ENCODE data around the gene RPL13A. TPM values are rescaled to one million over a fixed set of nuclear protein-coding genes. Genes with fewer than 3 reads are reported as not detected.

Gene RPL13A
- polyA plus RNA-seq, 3 donors = 655 to 1,621 (median 663) TPM

DNA sequence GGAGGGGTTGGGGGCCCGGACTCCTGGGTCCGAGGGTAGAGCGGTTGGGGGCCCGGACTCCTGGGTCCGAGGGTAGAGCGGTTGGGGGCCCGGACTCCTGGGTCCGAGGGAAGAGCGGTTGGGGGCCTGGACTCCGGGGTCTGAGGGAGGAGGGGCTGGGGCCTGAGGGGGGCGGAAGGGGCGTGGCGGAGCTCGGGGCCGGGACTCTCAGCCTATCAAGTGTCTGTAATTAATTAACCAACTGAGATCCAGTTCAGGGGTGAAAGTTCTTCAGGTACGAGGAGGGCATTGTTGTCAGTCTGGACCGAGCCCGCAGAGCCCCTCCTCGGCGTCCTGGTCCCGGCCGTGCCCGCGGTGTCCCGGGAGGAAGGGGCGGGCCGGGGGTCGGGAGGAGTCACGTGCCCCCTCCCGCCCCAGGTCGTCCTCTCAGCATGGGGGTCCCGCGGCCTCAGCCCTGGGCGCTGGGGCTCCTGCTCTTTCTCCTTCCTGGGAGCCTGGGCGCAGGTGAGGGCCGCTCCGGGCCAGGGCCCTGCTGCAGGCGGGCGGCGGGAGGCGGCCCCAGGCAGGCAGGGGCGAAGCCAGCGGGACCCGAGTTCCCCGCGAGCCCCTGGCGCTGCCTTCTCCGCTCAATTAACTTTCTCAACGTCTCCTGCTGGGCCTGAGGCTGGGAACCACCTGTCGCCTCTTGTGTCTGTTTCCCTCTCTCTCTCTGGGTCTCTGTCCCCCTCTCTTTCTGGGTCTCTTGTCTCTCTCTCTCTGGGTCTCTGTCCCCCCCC, 25.8 kb downstream of the RPL13A start:
- Mint-ChIP-seq H3K27me3 (ENCODE audit: low read depth in 3 of 3) (peaks cover 4 to 8% (median 6%) of the 10 kb centered on the region in 3 donors), H3K4me1 (peaks cover 74% of the 10 kb centered on the region), H3K36me3 (peaks cover 16 to 29% of the 10 kb centered on the region in 2 donors), H3K27ac (peak overlapping the region; percentile 70 to 96 (median 95)), H3K4me3 (peak overlapping the region; percentile 96 to 98), H3K9me3 (peaks cover 0 to 2% (median 0%) of the 10 kb centered on the region in 7 donors)
- H3K9ac ChIP-seq (ENCODE audit: insufficient read depth, low read length, poor library complexity, severe bottlenecking) = peak overlapping the region; percentile 81
- no peaks in the 10 kb centered on the region for H3K9me3 ChIP-seq (replicated peaks in 1 of 2; ENCODE audit: control insufficient read depth in 1 of 2, insufficient read depth in 1 of 2, low read length in 2 of 2)
- under 1% methylated on average over 43 of the region's 50 CpGs for WGBS (ENCODE audit: insufficient coverage)
- no peak for DNase-seq
- H3K4me1 ChIP-seq (ENCODE audit: control insufficient read depth in 1 of 2, insufficient read depth in 2 of 2, low read length in 2 of 2) = peaks cover 70 to 75% of the 10 kb centered on the region in 2 donors
- H3K4me3 ChIP-seq (replicated peaks in 1 of 3; ENCODE audit: low read depth in 2 of 3, low read length in 3 of 3) = peak overlapping the region; percentile 84 to 99 (median 90)
- peaks cover 5 to 9% of the 10 kb centered on the region in 2 donors for H3K36me3 ChIP-seq (replicated peaks in 1 of 2; ENCODE audit: control insufficient read depth in 1 of 2, insufficient read depth in 2 of 2, low read length in 2 of 2)
- intact Hi-C loops (cut with micrococcal nuclease) = loop anchor here in 1 of 2 donors (2.0 kb wide), 1 partner anchor 14 kb away; no protein-coding TSS in a partner anchor
- peak overlapping the region; percentile 94 for H3K4me2 ChIP-seq (replicated peaks; ENCODE audit: extremely low read depth, low read length, poor library complexity, severe bottlenecking)
- H3K27me3 ChIP-seq (ENCODE audit: control insufficient read depth in 2 of 2, insufficient read depth in 2 of 2, low read length in 2 of 2) = no peaks in the 10 kb centered on the region
- peak overlapping the region; percentile 71 to 87 for H3K27ac ChIP-seq (ENCODE audit: low read depth in 1 of 2, low read length in 2 of 2)
- peaks cover 45% of the 10 kb centered on the region for H3K79me2 ChIP-seq (ENCODE audit: insufficient read depth, low read length)
- peaks cover 27% of the 10 kb centered on the region for H4K20me1 ChIP-seq (ENCODE audit: insufficient read depth, low read length)
- peak overlapping the region; percentile 73 for H2AFZ ChIP-seq (ENCODE audit: insufficient read depth, low read depth, low read length, poor library complexity, severe bottlenecking)
- no peak for TF ChIP-seq CTCF (IDR thresholded peaks at IDR 0.05)

GRCh38 chr19:49513746-49514118, 26.3 kb downstream of the RPL13A start:
- Histone ChIP-seq H3K79me2 (ENCODE audit: insufficient read depth, low read length) (peaks cover 51% of the 10 kb centered on the region), H2AFZ (ENCODE audit: insufficient read depth, low read depth, low read length, poor library complexity, severe bottlenecking) (peak overlapping the region; percentile 73), H3K4me2 (replicated peaks; ENCODE audit: extremely low read depth, low read length, poor library complexity, severe bottlenecking) (peak overlapping the region; percentile 94), H4K20me1 (ENCODE audit: insufficient read depth, low read length) (peaks cover 33% of the 10 kb centered on the region), H3K27ac (ENCODE audit: low read depth in 1 of 2, low read length in 2 of 2) (peak overlapping the region; percentile 82 to 87), H3K36me3 (replicated peaks in 1 of 2; ENCODE audit: control insufficient read depth in 1 of 2, insufficient read depth in 2 of 2, low read length in 2 of 2) (peaks cover 11% of the 10 kb centered on the region in 2 donors), H3K4me1 (ENCODE audit: control insufficient read depth in 1 of 2, insufficient read depth in 2 of 2, low read length in 2 of 2) (peaks cover 70 to 79% of the 10 kb centered on the region in 2 donors), H3K4me3 (replicated peaks in 1 of 3; ENCODE audit: low read depth in 2 of 3, low read length in 3 of 3) (peak overlapping the region; percentile 84 to 99 (median 90)), H3K27me3 (ENCODE audit: control insufficient read depth in 2 of 2, insufficient read depth in 2 of 2, low read length in 2 of 2) (no peaks in the 10 kb centered on the region), H3K9ac (ENCODE audit: insufficient read depth, low read length, poor library complexity, severe bottlenecking) (peak overlapping the region; percentile 81), H3K9me3 (replicated peaks in 1 of 2; ENCODE audit: control insufficient read depth in 1 of 2, insufficient read depth in 1 of 2, low read length in 2 of 2) (no peaks in the 10 kb centered on the region)
- intact Hi-C loops (cut with micrococcal nuclease) = loop anchor here in 1 of 2 donors (2.0 kb wide), 1 partner anchor 13 kb away; no protein-coding TSS in a partner anchor
- H3K4me3 Mint-ChIP-seq = peak overlapping the region; percentile 83 to 95
- peak overlapping the region in 5 of 7 donors; percentile 62 to 84 (median 76) for H3K27ac Mint-ChIP-seq
- peaks cover 0 to 2% (median 0%) of the 10 kb centered on the region in 7 donors for H3K9me3 Mint-ChIP-seq
- WGBS (ENCODE audit: insufficient coverage) = 80% methylated on average over 6 of the region's 12 CpGs
- peaks cover 4 to 6% (median 5%) of the 10 kb centered on the region in 3 donors for H3K27me3 Mint-ChIP-seq (ENCODE audit: low read depth in 3 of 3)
- no peak for DNase-seq
- TF ChIP-seq CTCF (IDR thresholded peaks at IDR 0.05) = no peak
- H3K36me3 Mint-ChIP-seq = peaks cover 18 to 34% of the 10 kb centered on the region in 2 donors
- peaks cover 75% of the 10 kb centered on the region for H3K4me1 Mint-ChIP-seq

Data from CD14-positive monocyte (primary cell).